HepG2 (cell line): ENCODE results near the gene USP35. TPM values are rescaled to one million over a fixed set of nuclear protein-coding genes. Genes with fewer than 3 reads are reported as not detected.

Experiments
- KAT7 ChIP-seq: IDR thresholded peaks from 2 replicates; pipeline ENCODE4 v1.6.1; 2018; ENCODE audit warnings: borderline replicate concordance, missing compliant biosample characterization
- KAT8 ChIP-seq: IDR thresholded peaks from 2 replicates; pipeline ENCODE4 v1.6.1; 2016; ENCODE audit warnings: missing genetic modification reagents, missing compliant biosample characterization
- KLF9 ChIP-seq: IDR thresholded peaks from 2 replicates; pipeline ENCODE4 v1.6.1; 2016; ENCODE audit warnings: low read depth
- MTF2 ChIP-seq: sonication (generic); formaldehyde crosslinking; IDR thresholded peaks from 2 replicates; pipeline ENCODE4 v1.5.0; 2020; ENCODE audit warnings: missing genetic modification reagents, borderline replicate concordance
- MYC ChIP-seq: sonication (generic); formaldehyde crosslinking; IDR thresholded peaks from 2 replicates; pipeline ENCODE4 v1.9.0; 2021; ENCODE audit warnings: missing genetic modification reagents, borderline replicate concordance
- NR1H2 ChIP-seq: sonication (generic); formaldehyde crosslinking; IDR thresholded peaks from 2 replicates; pipeline ENCODE4 v1.8.1; 2022; ENCODE audit warnings: low read depth, missing genetic modification reagents, borderline replicate concordance
- PCBP1 ChIP-seq: fragments of 200-400 bp; formaldehyde crosslinking; IDR thresholded peaks from 2 replicates; pipeline ENCODE4 v1.6.1; 2017; ENCODE audit warnings: mild to moderate bottlenecking, low read depth, low read length, borderline replicate concordance
- PRMT3 ChIP-seq: sonication (generic); formaldehyde crosslinking; IDR thresholded peaks from 2 replicates; pipeline ENCODE4 v1.8.1; 2022; ENCODE audit warnings: low read depth, mild to moderate bottlenecking, moderate library complexity, missing genetic modification reagents, borderline replicate concordance
- PRPF4 ChIP-seq: fragments of 200-400 bp; formaldehyde crosslinking; IDR thresholded peaks from 2 replicates; pipeline ENCODE4 v1.6.1; 2016; ENCODE audit warnings: low read length, low read depth; ENCODE audit not compliant: poor library complexity, severe bottlenecking
- RXRA ChIP-seq: sonication (generic); formaldehyde crosslinking; IDR thresholded peaks from 2 replicates; pipeline ENCODE4 v1.5.1; 2020; ENCODE audit warnings: missing genetic modification reagents
- SAP130 ChIP-seq: IDR thresholded peaks from 2 replicates; pipeline ENCODE4 v1.6.1; 2016; ENCODE audit warnings: low read depth
- XRCC5 ChIP-seq: fragments of 200-400 bp; formaldehyde crosslinking; optimal IDR thresholded peaks from 2 replicates; pipeline ENCODE3; 2017; ENCODE audit warnings: mild to moderate bottlenecking, low read length
- ZBTB25 ChIP-seq: IDR thresholded peaks from 2 replicates; pipeline ENCODE4 v1.6.1; 2018; ENCODE audit warnings: missing genetic modification reagents
- ZBTB38 ChIP-seq: sonication (generic); formaldehyde crosslinking; IDR thresholded peaks from 2 replicates; pipeline ENCODE4 v1.5.1; 2020; ENCODE audit warnings: mild to moderate bottlenecking, missing genetic modification reagents
- ZBTB7B ChIP-seq: sonication (generic); formaldehyde crosslinking; IDR thresholded peaks from 2 replicates; pipeline ENCODE4 v1.4.0; 2020; ENCODE audit warnings: missing genetic modification reagents
- ZNF24 ChIP-seq: fragments of 450-650 bp; IDR thresholded peaks from 2 replicates; pipeline ENCODE4 v1.6.1; 2017; ENCODE audit warnings: antibody characterized with exemption, mild to moderate bottlenecking
- ZNF263 ChIP-seq: sonication (generic); formaldehyde crosslinking; IDR thresholded peaks from 2 replicates; pipeline ENCODE4 v1.4.0; 2020; ENCODE audit warnings: missing genetic modification reagents
- ZNF343 ChIP-seq: sonication (generic); formaldehyde crosslinking; IDR thresholded peaks from 2 replicates; pipeline ENCODE4 v1.4.0; 2020; ENCODE audit warnings: mild to moderate bottlenecking, missing genetic modification reagents
- ZNF501 ChIP-seq: sonication (generic); formaldehyde crosslinking; IDR thresholded peaks from 2 replicates; pipeline ENCODE4 v1.5.1; 2020; ENCODE audit warnings: mild to moderate bottlenecking, moderate library complexity, missing genetic modification reagents
- ZNF547 ChIP-seq: sonication (generic); formaldehyde crosslinking; IDR thresholded peaks from 2 replicates; pipeline ENCODE4 v1.5.1; 2020; ENCODE audit warnings: mild to moderate bottlenecking, missing genetic modification reagents
- ZNF552 ChIP-seq: sonication (generic); formaldehyde crosslinking; IDR thresholded peaks from 2 replicates; pipeline ENCODE4 v1.9.0; 2022; ENCODE audit warnings: missing genetic modification reagents, mild to moderate bottlenecking, borderline replicate concordance
- ZNF569 ChIP-seq: sonication (generic); formaldehyde crosslinking; IDR thresholded peaks from 2 replicates; pipeline ENCODE4 v1.5.0; 2020; ENCODE audit warnings: mild to moderate bottlenecking, missing genetic modification reagents, moderate library complexity, borderline replicate concordance
- ZNF652 ChIP-seq: IDR thresholded peaks from 2 replicates; pipeline ENCODE4 v1.6.1; 2016; ENCODE audit warnings: low read depth, borderline replicate concordance
- ZNF749 ChIP-seq: sonication (generic); formaldehyde crosslinking; IDR thresholded peaks from 2 replicates; pipeline ENCODE4 v1.8.0; 2022; ENCODE audit warnings: mild to moderate bottlenecking, missing genetic modification reagents, moderate library complexity, borderline replicate concordance
- ZNF761 ChIP-seq: sonication (generic); formaldehyde crosslinking; conservative IDR thresholded peaks from 2 replicates; pipeline ENCODE4 v1.4.0; 2020; ENCODE audit warnings: mild to moderate bottlenecking, missing genetic modification reagents
- polyA plus RNA-seq, 8 experiments: library from polyadenylated mRNA; depleted of rRNA in 3 of 8; stranded (reverse) in 7 of 8; unstranded in 1 of 8; fragments of >200 nt; fragmentation: Illumina TruSeq in 4 of 8; extraction: Trizol in 4 of 8; gene quantifications; 2 replicates each; pipeline versions ENCODE4 v1.2.1 to v1.2.3, GENCODE V29; 2011 to 2016; ENCODE audit warnings: low read depth in 4 of 8, missing spikeins in 1 of 8, mixed read lengths in 1 of 8; ENCODE audit not compliant: insufficient read depth in 1 of 8
- total RNA-seq, 5 experiments: library from RNA; depleted of rRNA; stranded (reverse); fragments of >200 nt; fragmentation: Illumina TruSeq; extraction: Trizol; gene quantifications; 2 replicates each; pipeline ENCODE4 v1.2.3, GENCODE V29; 2016; ENCODE audit warnings: low read depth in 1 of 5
- TF ChIP-seq, protein P1 (sequence below): sonication (generic); formaldehyde crosslinking; IDR thresholded peaks from 2 replicates; pipeline ENCODE4 v1.4.0; 2020; ENCODE audit warnings: missing genetic modification reagents, borderline replicate concordance

The USP35 gene
- total and polyA plus RNA-seq, 2 of the 13 experiments (the other 11 are each of a cell fraction or from before 2014, with no cell fraction given), result 4.6 to 7.7 TPM

DNA sequence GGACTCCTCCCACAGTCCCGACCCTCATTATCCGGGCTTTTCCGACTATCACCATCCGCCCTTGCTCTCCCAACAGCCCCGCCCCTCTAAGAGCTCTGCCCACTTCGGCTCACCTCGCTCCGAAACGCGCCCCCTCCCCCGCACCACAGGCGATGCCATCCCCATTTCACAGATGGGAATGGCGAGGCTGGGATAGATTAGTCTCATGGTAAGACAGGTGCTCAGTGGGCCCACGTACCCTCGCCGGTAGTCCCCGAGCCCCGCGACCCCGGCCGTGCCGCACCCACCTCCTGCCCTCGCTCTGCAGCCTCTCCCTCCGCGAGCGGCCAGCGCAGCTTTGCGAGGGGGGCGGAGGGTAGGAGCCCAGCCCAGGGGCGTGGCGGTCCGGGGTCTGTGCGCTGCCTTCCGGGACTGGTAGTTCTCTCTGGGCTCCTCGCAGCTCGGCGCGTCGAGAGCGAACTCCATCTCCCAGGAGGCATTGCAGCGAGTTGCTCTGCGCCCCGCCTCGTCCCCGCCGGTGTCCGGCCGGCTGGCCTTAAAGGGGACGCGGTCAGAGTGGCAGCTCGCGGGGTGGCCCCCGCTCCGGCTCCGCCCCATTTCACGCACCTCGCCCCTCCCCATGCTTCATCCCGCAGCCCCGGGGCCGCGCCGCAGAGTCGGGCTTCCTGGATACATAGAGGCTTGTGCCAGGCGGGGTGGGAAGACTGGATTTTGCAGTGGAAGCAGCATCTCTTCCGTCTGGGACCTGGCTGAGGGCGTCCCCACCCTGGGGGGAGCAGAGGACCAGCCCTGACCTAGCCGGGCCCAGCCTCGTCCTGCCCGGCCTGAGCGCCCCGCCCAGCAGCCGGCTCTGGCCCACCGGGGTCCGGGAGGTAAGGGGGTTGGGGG lies at the start of gene USP35, which contains the start of gene KCTD21 (continued):
- TF ChIP-seq ZBTB25 (CRISPR knock-in tag) (peak; percentile 54; the same call in 1 of the 2 replicates), KLF9 (CRISPR knock-in tag) (peak; percentile 42; the same call in 1 of the 2 replicates), ZNF501 (peak; percentile 93), PRMT3 (CRISPR knock-in tag) (no peak), ZNF343 (peak; percentile 61; the same call in 1 of the 2 replicates), KAT7 (CRISPR knock-in tag) (peak; percentile 97), ZNF569 (CRISPR knock-in tag) (no peak), ZNF547 (0 out of 2 replicates have a peak, but pooled peaks have one; percentile 66), MTF2 (CRISPR knock-in tag) (no peak), ZBTB38 (CRISPR knock-in tag) (peak; percentile 74), SAP130 (CRISPR knock-in tag) (peak; percentile 74), RXRA (CRISPR knock-in tag) (peak; percentile 66; the same call in 1 of the 2 replicates), ZNF761 (CRISPR knock-in tag) (peak; percentile 90; the same call in 1 of the 2 replicates), PCBP1 (peak; percentile 79; the same call in 1 of the 2 replicates), ZNF263 (CRISPR knock-in tag) (0 out of 2 replicates have a peak, but pooled peaks have one; percentile 13), KAT8 (CRISPR knock-in tag) (peak; percentile 77), ZNF24 (0 out of 2 replicates have a peak, but pooled peaks have one; percentile 60), MYC (CRISPR knock-in tag) (peak; percentile 63), ZNF652 (CRISPR knock-in tag) (no peak), ZNF749 (no peak), NR1H2 (CRISPR knock-in tag) (no peak), ZNF552 (no peak), ZBTB7B (peak; percentile 66), XRCC5 (peak; percentile 34), PRPF4 (no peak)
- TF ChIP-seq, protein P1, sequence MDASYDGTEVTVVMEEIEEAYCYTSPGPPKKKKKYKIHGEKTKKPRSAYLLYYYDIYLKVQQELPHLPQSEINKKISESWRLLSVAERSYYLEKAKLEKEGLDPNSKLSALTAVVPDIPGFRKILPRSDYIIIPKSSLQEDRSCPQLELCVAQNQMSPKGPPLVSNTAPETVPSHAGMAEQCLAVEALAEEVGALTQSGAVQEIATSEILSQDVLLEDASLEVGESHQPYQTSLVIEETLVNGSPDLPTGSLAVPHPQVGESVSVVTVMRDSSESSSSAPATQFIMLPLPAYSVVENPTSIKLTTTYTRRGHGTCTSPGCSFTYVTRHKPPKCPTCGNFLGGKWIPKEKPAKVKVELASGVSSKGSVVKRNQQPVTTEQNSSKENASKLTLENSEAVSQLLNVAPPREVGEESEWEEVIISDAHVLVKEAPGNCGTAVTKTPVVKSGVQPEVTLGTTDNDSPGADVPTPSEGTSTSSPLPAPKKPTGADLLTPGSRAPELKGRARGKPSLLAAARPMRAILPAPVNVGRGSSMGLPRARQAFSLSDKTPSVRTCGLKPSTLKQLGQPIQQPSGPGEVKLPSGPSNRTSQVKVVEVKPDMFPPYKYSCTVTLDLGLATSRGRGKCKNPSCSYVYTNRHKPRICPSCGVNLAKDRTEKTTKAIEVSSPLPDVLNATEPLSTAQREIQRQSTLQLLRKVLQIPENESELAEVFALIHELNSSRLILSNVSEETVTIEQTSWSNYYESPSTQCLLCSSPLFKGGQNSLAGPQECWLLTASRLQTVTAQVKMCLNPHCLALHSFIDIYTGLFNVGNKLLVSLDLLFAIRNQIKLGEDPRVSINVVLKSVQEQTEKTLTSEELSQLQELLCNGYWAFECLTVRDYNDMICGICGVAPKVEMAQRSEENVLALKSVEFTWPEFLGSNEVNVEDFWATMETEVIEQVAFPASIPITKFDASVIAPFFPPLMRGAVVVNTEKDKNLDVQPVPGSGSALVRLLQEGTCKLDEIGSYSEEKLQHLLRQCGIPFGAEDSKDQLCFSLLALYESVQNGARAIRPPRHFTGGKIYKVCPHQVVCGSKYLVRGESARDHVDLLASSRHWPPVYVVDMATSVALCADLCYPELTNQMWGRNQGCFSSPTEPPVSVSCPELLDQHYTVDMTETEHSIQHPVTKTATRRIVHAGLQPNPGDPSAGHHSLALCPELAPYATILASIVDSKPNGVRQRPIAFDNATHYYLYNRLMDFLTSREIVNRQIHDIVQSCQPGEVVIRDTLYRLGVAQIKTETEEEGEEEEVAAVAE (CRISPR knock-in tag), result peak; percentile 73
